HCT116 (cell line): ENCODE data around the gene MOB3A.

Source experiments
- ATF3 ChIP-seq: IDR thresholded peaks from 2 replicates; pipeline ENCODE4 v1.6.1; 2012
- CTCF ChIP-seq, 3 experiments: fragments of 200-600 bp in 1 of 3; sonication (generic) in 1 of 3; IDR thresholded peaks in 2 of 3; conservative IDR thresholded peaks in 1 of 3; 2 replicates each; pipeline ENCODE4 v1.5.1; 2012 to 2017; ENCODE audit warnings: low read depth in 2 of 3, low read length in 2 of 3, antibody characterized with exemption in 1 of 3, borderline replicate concordance in 1 of 3, control low read depth in 1 of 3, mild to moderate bottlenecking in 1 of 3, mixed read lengths in 1 of 3, mixed run types in 1 of 3, moderate library complexity in 1 of 3; ENCODE audit not compliant: insufficient read depth in 1 of 3
- EZH2 ChIP-seq: fragments of 200-600 bp; sonication (generic); IDR thresholded peaks from 2 replicates; pipeline ENCODE4 v1.6.1; 2017; ENCODE audit warnings: antibody characterized with exemption, mixed run types
- EZH2phosphoT487 ChIP-seq: fragments of 200-600 bp; IDR thresholded peaks from 2 replicates; pipeline ENCODE4 v1.6.1; 2018; ENCODE audit warnings: antibody characterized with exemption, borderline replicate concordance
- POLR2AphosphoS5 ChIP-seq: IDR thresholded peaks from 2 replicates; pipeline ENCODE4 v1.6.1; 2011; ENCODE audit warnings: mild to moderate bottlenecking, low read depth, low read length, moderate library complexity
- SP1 ChIP-seq: IDR thresholded peaks from 2 replicates; pipeline ENCODE4 v1.6.1; 2012; ENCODE audit warnings: low read depth
- YY1 ChIP-seq: IDR thresholded peaks from 2 replicates; pipeline ENCODE4 v1.6.1; 2011; ENCODE audit warnings: low read length, low read depth, moderate library complexity, mild to moderate bottlenecking; ENCODE audit not compliant: insufficient replicate concordance; ENCODE audit errors: extremely low read depth

- no peak for TF ChIP-seq CTCF (IDR thresholded peaks at IDR 0.05 in 2 of 3, conservative IDR thresholded peaks at IDR 0.05 in 1 of 3; ENCODE audit: borderline replicate concordance in 1 of 3, insufficient read depth in 1 of 3, low read depth in 2 of 3, low read length in 2 of 3)
- no peak for TF ChIP-seq YY1
- TF ChIP-seq POLR2AphosphoS5: no peak
- no peak for TF ChIP-seq EZH2phosphoT487
- no peak for TF ChIP-seq SP1
- TF ChIP-seq ATF3: no peak
- TF ChIP-seq EZH2: no peak
Observed at GRCh38 chr19:2099054-2099501, 3.0 kb upstream of the MOB3A start.
